Activated CD4-positive, alpha-beta T cell treated with anti-CD3 and anti-CD28 coated beads, Interleukin-2, amount 10 ng/mL, durations not matched to agents 7 days and 5 days (primary cell): Measurements from ENCODE around the gene COQ8A. TPM values are rescaled to one million over a fixed set of nuclear protein-coding genes. Genes with fewer than 3 reads are reported as not detected.

Experiments
- CTCF ChIA-PET: fragments of 350-600 bp; sonication (Branson Sonifier 250); formaldehyde crosslinking; loops from one replicate; lab custom pipeline; 2021; ENCODE audit warnings: antibody characterized with exemption; lab: Charles Lee
- POLR2A ChIA-PET: fragments of 350-600 bp; sonication (Branson Sonifier 250); formaldehyde crosslinking; loops from one replicate; lab custom pipeline; 2021; ENCODE audit warnings: antibody characterized with exemption; lab: Charles Lee
- DNase-seq: peaks from one replicate; pipeline ENCODE4 v3.0.0-alpha.2; 2020
- H3K27ac Mint-ChIP-seq: one replicate; pipeline ENCODE4 v1.8.0; 2021; ENCODE audit warnings: mild to moderate bottlenecking, moderate library complexity, mixed read lengths
- H3K27me3 Mint-ChIP-seq: one replicate; pipeline ENCODE4 v1.8.0; 2021; ENCODE audit warnings: mixed read lengths
- H3K36me3 Mint-ChIP-seq: one replicate; pipeline ENCODE4 v1.8.0; 2021; ENCODE audit warnings: low read depth, mixed read lengths
- H3K4me1 Mint-ChIP-seq: one replicate; pipeline ENCODE4 v1.8.0; 2021; ENCODE audit warnings: mixed read lengths
- H3K4me3 Mint-ChIP-seq: one replicate; pipeline ENCODE4 v1.8.0; 2021; ENCODE audit warnings: mild to moderate bottlenecking, moderate library complexity, mixed read lengths
- H3K9me3 Mint-ChIP-seq: one replicate; pipeline ENCODE4 v1.8.0; 2021; ENCODE audit warnings: mixed read lengths
- total RNA-seq, 2 experiments: library from RNA; stranded (reverse); gene quantifications; one replicate each; pipeline ENCODE4 v1.2.3, GENCODE V29; 2021

Gene COQ8A
- total RNA-seq, 2 experiments from 2014 or later, result 22.6 to 25.5 TPM

GRCh38 chr1:226979115-226979516 is 39.0 kb downstream of the COQ8A start:
- Mint-ChIP-seq H3K27ac (no peak overlapping the region), H3K4me1 (no peaks in the 10 kb centered on the region), H3K9me3 (no peaks in the 10 kb centered on the region), H3K27me3 (no peaks in the 10 kb centered on the region), H3K36me3 (no peaks in the 10 kb centered on the region), H3K4me3 (no peak overlapping the region)
- CTCF ChIA-PET, result interaction anchor here (1.3 kb wide), 1 partner anchor 11 kb away, joined by 4 read pairs; no protein-coding TSS in a partner anchor
- DNase-seq, result no peak
- POLR2A ChIA-PET, result no interaction called here

GRCh38 chr1:226979517-226980121 is 39.5 kb downstream of the COQ8A start:
- no peak overlapping the region for H3K4me3 Mint-ChIP-seq
- H3K36me3 Mint-ChIP-seq, result no peaks in the 10 kb centered on the region
- ChIA-PET POLR2A (no interaction called here), CTCF (interaction anchor here (1.3 kb wide), 1 partner anchor 10 kb away, joined by 4 read pairs; no protein-coding TSS in a partner anchor)
- no peaks in the 10 kb centered on the region for H3K9me3 Mint-ChIP-seq
- H3K27ac Mint-ChIP-seq, result no peak overlapping the region
- no peak for DNase-seq
- no peaks in the 10 kb centered on the region for H3K27me3 Mint-ChIP-seq
- no peaks in the 10 kb centered on the region for H3K4me1 Mint-ChIP-seq

DNA sequence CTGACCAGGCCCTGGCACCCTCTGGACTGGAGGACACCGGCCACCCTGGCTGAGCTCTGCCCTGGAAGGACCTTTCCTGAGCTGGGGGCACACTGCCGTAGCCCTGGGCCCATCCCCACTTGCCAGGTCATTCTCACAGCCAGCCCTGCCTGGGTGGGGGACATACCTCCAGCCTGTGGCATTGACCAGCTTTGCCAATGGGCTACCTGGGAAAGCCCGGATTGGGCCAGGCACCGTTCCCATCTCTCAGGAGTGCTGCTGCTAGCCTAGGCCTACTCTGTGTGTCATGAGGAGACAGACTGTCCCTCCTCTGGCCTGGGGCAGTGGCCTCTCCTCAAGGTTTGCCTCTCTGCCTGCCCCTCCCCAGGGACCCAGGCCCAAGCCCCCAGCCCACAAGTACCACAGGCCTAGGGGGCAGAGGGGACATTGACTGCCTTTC is 40.0 kb downstream of the COQ8A start:
- ChIA-PET POLR2A (no interaction called here), CTCF (interaction anchor here (1.3 kb wide), 1 partner anchor 10 kb away, joined by 4 read pairs; no protein-coding TSS in a partner anchor)
- H3K4me1 Mint-ChIP-seq, result no peaks in the 10 kb centered on the region
- no peak overlapping the region for H3K27ac Mint-ChIP-seq
- H3K27me3 Mint-ChIP-seq, result no peaks in the 10 kb centered on the region
- no peak for DNase-seq
- H3K4me3 Mint-ChIP-seq, result no peak overlapping the region
- H3K36me3 Mint-ChIP-seq, result no peaks in the 10 kb centered on the region
- no peaks in the 10 kb centered on the region for H3K9me3 Mint-ChIP-seq

GRCh38 chr1:226980565-226981385 is 40.7 kb downstream of the COQ8A start:
- ChIA-PET POLR2A (no interaction called here), CTCF (no interaction called here)
- H3K27me3 Mint-ChIP-seq, result no peaks in the 10 kb centered on the region
- no peaks in the 10 kb centered on the region for H3K4me1 Mint-ChIP-seq
- no peak for DNase-seq
- H3K9me3 Mint-ChIP-seq, result no peaks in the 10 kb centered on the region
- H3K36me3 Mint-ChIP-seq, result no peaks in the 10 kb centered on the region
- H3K4me3 Mint-ChIP-seq, result no peak overlapping the region
- no peak overlapping the region for H3K27ac Mint-ChIP-seq

DNA sequence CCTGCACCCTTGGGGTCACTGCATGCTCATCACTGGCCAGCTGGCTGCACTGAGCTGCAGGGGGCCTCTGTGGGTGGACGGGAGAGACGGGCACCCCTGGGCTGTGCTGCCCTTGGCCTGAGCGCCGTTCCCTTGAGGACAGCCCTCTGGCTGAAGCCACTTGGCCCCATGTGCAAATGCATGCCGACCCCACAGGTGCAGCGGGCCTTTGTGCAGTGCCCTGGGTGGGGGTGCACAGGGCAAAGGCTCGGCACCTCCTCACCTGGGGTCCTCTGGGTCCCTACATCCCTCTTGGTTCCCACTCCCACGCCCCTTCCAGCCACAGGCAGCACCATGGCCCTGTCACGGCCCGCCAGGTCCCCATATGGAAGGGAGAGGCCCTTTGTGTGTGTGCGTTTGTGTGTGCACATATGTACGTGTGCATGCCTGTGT is 41.3 kb downstream of the COQ8A start:
- H3K36me3 Mint-ChIP-seq, result no peaks in the 10 kb centered on the region
- DNase-seq, result no peak
- H3K4me1 Mint-ChIP-seq, result no peaks in the 10 kb centered on the region
- H3K27ac Mint-ChIP-seq, result no peak overlapping the region
- POLR2A ChIA-PET, result no interaction called here
- CTCF ChIA-PET, result no interaction called here
- H3K4me3 Mint-ChIP-seq, result no peak overlapping the region
- H3K27me3 Mint-ChIP-seq, result no peaks in the 10 kb centered on the region
- no peaks in the 10 kb centered on the region for H3K9me3 Mint-ChIP-seq

DNA sequence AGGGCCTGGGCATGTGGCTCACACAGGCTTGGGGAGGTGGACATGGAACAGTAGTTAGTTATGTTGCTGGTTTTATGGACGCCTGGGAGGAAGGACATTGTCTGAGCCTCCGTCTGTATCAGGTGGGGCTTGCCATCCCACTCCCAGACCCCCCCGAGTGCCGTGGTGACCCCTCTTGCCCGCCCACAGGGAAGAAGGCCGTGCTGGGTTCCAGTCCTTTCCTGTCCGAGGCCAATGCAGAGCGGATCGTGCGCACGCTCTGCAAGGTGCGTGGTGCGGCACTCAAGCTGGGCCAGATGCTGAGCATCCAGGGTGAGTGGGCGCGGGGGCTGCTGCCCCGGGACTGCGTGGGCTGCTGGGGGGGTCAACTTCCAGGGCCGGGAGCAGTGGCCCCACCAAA is 41.7 kb downstream of the COQ8A start:
- CTCF ChIA-PET, result no interaction called here
- POLR2A ChIA-PET, result no interaction called here
- Mint-ChIP-seq H3K4me3 (no peak overlapping the region), H3K27me3 (no peaks in the 10 kb centered on the region), H3K9me3 (no peaks in the 10 kb centered on the region), H3K36me3 (peaks cover 2% of the 10 kb centered on the region), H3K27ac (no peak overlapping the region), H3K4me1 (no peaks in the 10 kb centered on the region)
- DNase-seq, result no peak

DNA sequence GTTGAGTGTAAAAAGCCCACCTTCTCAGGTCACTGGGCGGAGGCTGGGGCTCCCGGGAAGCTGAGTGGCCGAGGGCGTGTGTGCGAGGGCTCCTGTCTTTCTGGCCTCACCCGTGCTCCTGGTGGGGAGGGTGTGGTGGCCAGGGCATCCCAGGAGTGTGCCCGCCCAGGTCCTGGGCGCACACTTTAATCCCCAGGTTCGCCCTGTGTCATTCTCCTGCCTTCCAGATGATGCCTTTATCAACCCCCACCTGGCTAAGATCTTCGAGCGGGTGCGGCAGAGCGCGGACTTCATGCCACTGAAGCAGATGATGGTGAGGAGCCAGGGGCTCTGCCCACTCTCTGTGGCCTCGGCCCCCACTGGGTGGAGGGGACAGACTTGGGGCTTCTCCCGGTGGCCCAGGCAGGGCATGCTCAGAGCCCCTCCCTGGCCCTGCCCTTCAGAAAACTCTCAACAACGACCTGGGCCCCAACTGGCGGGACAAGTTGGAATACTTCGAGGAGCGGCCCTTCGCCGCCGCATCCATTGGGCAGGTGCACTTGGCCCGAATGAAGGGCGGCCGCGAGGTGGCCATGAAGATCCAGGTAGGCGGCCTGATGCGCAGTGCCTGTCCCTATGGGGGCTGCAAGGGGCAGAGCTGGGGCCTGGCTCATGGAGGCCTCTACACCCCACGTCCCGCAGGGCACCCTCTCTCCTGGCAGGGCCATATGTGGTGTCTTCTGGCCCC is 42.5 kb downstream of the COQ8A start:
- POLR2A ChIA-PET, result no interaction called here

DNA sequence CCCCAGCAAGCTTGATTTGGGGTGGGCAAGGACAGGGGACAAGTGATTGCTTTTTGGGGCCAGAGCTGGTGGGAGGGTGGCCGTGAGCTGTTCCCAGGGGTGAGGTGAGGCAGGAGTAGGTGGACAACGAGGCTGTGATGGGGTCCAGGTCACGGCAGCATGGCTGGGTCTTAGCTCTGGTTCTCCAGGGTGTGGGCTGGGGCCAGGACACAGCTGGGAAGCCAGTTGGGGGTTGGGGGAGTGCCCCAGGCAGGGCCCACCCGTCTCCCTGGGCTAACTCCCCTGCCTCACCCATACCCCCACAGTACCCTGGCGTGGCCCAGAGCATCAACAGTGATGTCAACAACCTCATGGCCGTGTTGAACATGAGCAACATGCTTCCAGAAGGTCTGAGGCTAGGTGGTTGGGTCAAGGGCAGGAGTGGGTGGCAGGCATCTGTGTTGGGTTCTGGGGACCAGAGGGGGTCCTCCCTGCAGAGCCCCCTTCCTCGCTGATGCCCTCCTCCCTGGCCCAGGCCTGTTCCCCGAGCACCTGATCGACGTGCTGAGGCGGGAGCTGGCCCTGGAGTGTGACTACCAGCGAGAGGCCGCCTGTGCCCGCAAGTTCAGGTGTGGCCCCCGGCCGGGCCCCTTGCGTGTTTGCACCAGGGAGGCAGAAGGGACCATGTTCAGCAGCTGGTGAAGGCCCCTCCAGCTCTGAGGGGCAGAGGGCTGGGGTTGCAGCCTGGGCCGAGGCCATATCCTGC is 43.3 kb downstream of the COQ8A start:
- Mint-ChIP-seq H3K4me1 (peaks cover 3% of the 10 kb centered on the region), H3K4me3 (no peak overlapping the region), H3K36me3 (peaks cover 4% of the 10 kb centered on the region), H3K9me3 (no peaks in the 10 kb centered on the region), H3K27me3 (no peaks in the 10 kb centered on the region), H3K27ac (peak overlapping the region; percentile 13)
- ChIA-PET POLR2A (no interaction called here), CTCF (interaction anchor here (0.7 kb wide), 1 partner anchor 18 kb away, joined by 4 read pairs; no protein-coding TSS in a partner anchor)
- DNase-seq, result no peak

More for the DNA sequence above, 42.5 kb downstream of the COQ8A start:
- DNase-seq, result no peak
- Mint-ChIP-seq H3K9me3 (no peaks in the 10 kb centered on the region), H3K4me3 (no peak overlapping the region), H3K27me3 (no peaks in the 10 kb centered on the region), H3K36me3 (peaks cover 4% of the 10 kb centered on the region), H3K27ac (peak overlapping the region; percentile 13), H3K4me1 (no peaks in the 10 kb centered on the region)
- CTCF ChIA-PET, result no interaction called here

GRCh38 chr1:226983992-226984364 is 43.9 kb downstream of the COQ8A start:
- no peaks in the 10 kb centered on the region for H3K27me3 Mint-ChIP-seq
- CTCF ChIA-PET, result no interaction called here

DNA sequence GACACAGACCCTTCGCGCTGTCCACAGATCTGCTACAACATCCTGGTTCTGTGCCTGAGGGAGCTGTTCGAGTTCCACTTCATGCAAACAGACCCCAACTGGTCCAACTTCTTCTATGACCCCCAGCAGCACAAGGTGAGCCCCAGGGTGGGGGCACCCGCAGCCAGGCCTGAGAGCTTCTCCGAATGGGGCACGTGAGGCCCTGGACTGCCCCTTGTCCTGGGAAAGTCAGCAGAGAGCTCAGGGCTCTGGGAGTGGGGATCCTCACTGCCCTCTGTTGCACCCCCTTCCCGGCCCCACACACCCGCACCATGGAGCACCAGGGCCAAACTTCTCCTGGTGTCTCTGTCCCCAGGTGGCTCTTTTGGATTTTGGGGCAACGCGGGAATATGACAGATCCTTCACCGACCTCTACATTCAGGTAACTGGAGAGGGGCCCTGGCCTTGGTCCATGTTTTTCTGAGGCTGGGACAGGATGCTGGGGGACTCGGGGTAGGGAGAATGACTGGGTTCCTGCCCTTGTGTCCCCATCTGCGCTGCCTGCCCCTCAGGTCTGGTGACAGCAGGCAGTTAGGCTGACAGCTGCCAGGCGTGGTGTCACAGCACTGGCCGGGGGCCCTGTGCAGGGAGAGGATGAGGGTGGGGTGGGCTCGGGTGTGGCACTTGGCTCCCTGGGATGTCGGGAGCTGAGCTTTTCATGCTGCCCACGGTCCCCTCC is 44.6 kb downstream of the COQ8A start:
- no peaks in the 10 kb centered on the region for H3K27me3 Mint-ChIP-seq
- H3K36me3 Mint-ChIP-seq, result peaks cover 4% of the 10 kb centered on the region
- ChIA-PET POLR2A (no interaction called here), CTCF (no interaction called here)
- peaks cover 12% of the 10 kb centered on the region for H3K4me1 Mint-ChIP-seq
- H3K4me3 Mint-ChIP-seq, result no peak overlapping the region
- no peak for DNase-seq
- no peaks in the 10 kb centered on the region for H3K9me3 Mint-ChIP-seq
- H3K27ac Mint-ChIP-seq, result no peak overlapping the region

More at GRCh38 chr1:226983992-226984364, 43.9 kb downstream of the COQ8A start:
- H3K9me3 Mint-ChIP-seq, result no peaks in the 10 kb centered on the region
- POLR2A ChIA-PET, result no interaction called here
- peaks cover 5% of the 10 kb centered on the region for H3K4me1 Mint-ChIP-seq
- H3K4me3 Mint-ChIP-seq, result no peak overlapping the region
- peaks cover 4% of the 10 kb centered on the region for H3K36me3 Mint-ChIP-seq
- no peak overlapping the region for H3K27ac Mint-ChIP-seq
- no peak for DNase-seq

DNA sequence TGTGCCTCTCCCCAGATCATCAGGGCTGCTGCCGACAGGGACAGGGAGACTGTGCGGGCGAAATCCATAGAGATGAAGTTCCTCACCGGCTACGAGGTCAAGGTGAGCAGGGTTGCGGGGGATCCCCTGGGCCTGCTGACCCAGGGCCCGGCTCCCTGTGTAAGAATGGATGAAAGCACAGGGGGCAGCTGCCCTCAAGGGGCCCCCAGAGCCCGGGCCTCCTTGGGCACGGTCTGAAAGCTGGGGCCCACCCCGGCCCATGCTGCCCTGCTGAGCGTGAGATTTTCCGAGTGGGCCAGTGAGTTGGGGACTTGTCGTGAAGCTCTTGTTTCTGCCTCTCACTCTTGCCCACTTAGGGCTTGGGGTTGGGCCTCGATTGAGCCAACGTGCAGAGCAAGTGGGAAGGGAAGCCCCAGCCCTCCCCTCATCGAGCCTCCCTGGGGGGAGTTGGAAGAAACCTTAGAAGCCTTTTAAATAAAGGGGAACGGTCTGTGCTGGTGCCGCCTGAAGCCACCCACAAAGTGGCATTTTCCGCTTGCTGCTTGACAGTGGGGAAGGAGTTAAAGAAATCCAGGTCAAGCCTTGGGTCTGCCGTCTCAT is 45.2 kb downstream of the COQ8A start:
- Mint-ChIP-seq H3K36me3 (peaks cover 4% of the 10 kb centered on the region), H3K4me3 (no peak overlapping the region), H3K9me3 (no peaks in the 10 kb centered on the region), H3K4me1 (peaks cover 19% of the 10 kb centered on the region), H3K27ac (no peak overlapping the region), H3K27me3 (no peaks in the 10 kb centered on the region)
- ChIA-PET POLR2A (no interaction called here), CTCF (no interaction called here)
- no peak for DNase-seq
